NCI-H748 (cell line): ENCODE results near the gene NRIP2.

ENCODE experiments used
- DNase-seq: peaks from one replicate; lab custom pipeline; 2025; ENCODE audit not compliant: unreplicated experiment; lab: John Stamatoyannopoulos, UW

Gene NRIP2

DNA sequence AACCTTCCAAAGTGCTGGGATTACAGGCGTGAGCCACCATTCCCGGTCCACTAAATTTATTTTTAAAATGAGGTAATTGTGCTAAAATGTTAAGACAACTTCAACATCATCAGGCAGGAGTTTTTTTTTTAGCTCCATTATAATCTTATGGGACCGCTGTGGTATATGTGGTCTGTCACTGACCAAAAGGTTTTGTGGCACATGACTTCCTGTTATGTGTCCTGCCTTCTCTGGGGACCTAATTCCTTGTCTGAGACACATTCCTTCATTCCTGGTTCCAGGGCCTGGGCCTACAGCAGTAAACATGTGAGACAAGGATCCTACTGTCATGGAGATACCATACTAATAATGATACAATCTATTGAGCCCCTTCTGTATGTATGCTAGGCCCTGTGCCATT is 17.1 kb upstream of the NRIP2 start:
- no peak for DNase-seq

- DNase-seq, result no peak
Measured at GRCh38 chr12:2845280-2845679, 10.4 kb upstream of the NRIP2 start.

GRCh38 chr12:2844786-2845185 is 10.0 kb upstream of the NRIP2 start:
- DNase-seq, result no peak

GRCh38 chr12:2842948-2843347 is 8.1 kb upstream of the NRIP2 start:
- DNase-seq, result no peak

GRCh38 chr12:2841056-2841650 is 6.3 kb upstream of the NRIP2 start:
- no peak for DNase-seq

GRCh38 chr12:2836574-2836973 is 1.7 kb upstream of the NRIP2 start:
- no peak for DNase-seq

DNA sequence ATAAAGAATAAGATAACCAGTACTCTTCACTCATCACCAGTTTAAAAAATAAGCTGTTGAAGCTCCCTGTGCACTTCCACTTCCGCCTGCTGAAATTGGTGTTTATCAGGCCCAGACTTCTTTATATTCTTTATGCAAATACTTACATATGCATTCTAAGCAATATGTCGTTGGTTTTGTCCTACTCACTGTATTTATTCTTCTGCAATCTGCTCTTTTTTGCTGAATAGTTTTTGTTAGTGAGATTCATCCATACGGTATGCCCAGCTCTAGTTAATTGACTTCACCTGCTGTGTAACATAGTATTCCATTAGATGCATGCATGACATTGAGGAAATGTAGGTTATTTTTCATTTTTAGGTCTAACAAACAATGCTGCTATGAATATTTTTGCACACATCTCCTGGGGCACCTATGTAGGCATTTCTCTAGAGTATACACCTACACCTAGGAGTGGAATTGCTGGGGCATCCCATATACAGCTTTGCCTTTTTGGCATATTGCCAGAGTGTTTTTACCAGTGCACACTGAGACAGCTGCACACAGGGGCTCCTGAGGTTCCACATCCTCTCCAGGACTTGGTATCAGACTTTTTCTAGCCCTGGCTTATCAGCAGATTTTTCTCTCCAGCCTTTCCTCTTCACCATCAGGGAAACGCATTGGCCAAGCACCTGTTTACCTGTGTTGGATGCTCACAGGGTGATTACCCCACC is 1.0 kb upstream of the NRIP2 start:
- peak; percentile 1 for DNase-seq

GRCh38 chr12:2833810-2834209 is 1.0 kb downstream of the NRIP2 start:
- DNase-seq, result no peak

DNA sequence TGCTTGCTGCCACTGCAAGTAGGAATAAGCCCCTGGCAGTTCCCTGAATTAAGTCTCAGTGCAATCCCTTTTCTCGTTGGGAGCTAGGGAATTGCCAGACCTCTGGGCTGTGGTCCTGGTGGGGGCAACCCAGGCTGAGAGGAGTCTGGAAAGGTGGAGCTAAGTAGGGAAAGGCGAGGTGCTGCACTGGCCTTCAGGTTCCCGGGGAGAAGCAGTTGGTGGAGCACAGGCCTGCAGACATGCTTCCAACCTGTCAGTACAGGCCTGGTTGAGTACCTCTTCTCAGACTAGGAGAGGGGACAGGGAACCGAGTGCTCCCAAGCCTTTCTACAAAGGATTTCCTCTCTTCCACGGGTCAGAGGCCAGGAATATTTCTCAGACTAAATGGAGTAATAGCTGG is 1.5 kb downstream of the NRIP2 start:
- no peak for DNase-seq

GRCh38 chr12:2832550-2833127 is 2.2 kb downstream of the NRIP2 start:
- no peak for DNase-seq

GRCh38 chr12:2829275-2829674 is 5.6 kb downstream of the NRIP2 start:
- DNase-seq, result no peak

GRCh38 chr12:2826721-2827515 is 7.9 kb downstream of the NRIP2 start:
- no peak for DNase-seq

DNA sequence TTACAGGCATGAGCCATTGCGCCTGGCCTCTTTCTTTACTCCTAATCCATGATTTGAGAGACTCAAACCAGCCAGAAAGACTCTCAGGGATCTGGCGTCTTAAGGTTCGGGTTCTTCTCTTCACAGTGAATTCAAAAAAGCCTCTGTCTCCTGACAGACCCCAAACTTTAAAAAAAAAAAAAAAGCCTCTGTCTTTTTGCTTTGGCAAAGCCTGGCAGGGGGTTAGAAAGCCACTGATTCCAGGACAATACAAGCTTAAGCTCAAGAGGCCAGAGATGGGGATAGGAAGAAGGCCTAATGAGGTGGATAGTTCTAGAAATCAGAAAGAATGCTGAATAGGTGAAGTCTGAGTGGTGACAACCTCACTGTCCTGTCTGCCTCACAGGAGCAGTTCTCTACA is 8.8 kb downstream of the NRIP2 start:
- no peak for DNase-seq

GRCh38 chr12:2825132-2825531 is 9.7 kb downstream of the NRIP2 start:
- no peak for DNase-seq

DNA sequence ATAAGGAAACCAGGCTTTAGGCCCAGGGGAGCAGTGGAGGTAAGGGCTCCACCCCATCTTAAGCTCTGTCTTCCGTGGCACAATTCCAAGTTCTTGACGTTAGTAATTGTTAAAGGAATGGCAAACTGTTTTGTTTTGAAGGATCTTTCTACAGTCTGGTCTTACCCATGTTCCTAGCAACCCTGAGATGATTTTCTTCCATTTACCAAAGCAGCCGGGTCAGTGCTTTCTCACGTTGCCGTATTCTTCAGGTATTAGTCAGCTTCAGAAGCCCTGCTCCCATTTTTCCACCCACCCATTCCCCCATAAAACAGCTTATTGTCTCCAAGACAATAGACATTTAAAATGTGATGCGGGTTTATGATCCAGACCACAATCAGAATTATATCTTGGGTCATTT is 10.3 kb downstream of the NRIP2 start:
- DNase-seq, result no peak

DNA sequence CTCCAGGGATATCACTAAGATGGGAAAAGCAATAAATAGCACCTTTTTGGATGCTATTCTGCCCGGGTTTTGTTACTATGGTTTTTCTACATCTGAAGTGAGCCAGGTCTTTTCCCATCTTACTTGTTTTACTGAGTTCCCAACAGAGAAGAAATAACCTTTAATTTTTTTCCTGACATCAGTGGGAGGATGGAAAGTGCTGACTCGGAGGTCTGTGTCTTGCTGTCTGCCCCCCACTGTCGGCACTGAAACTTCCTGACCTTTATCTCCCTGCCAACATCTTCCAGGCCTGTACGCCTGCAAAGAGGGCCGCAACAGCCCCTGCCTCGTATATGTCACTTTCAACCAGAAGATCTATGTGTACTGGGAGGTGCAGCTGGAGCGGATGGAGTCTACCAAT is 11.4 kb downstream of the NRIP2 start:
- no peak for DNase-seq

DNA sequence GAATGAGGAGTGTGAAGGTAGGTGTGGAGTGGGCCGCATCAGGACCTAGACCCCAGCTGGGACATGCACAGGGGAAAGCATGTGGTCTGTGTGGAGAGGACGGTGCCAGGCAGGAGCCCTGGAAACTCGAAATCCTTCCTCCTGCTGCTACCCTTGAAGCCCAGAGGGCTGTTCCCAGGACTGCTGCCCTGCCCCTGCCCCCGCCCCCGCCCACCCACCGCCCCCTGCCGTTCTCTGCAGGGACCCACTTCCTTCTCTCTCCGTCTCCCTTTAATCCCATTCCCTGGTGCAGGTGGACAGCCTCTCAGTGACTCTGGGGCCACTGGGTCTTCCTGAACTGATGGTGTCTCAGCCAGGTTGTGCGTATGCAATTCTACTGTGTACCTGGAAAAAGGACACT is 14.4 kb downstream of the NRIP2 start:
- no peak for DNase-seq

- DNase-seq, result no peak
Measured at GRCh38 chr12:2819810-2820209, 15.0 kb downstream of the NRIP2 start.

GRCh38 chr12:2813214-2814185 is 21.3 kb downstream of the NRIP2 start:
- DNase-seq, result peak; percentile 59

- peak; percentile 97 for DNase-seq
Measured at GRCh38 chr12:2812290-2813213, 22.3 kb downstream of the NRIP2 start, which contains the start of gene ITFG2. Gene ITFG2, plus strand, starts transcription at chr12:2812668. Its CDS starts 93 bp downstream, at chr12:2812761.
